Neuronal stem cell (in vitro differentiated cells): ENCODE results near the gene SEMA4B.
A peak's percentile ranks its signal among the peaks of the same experiment; 100 is the strongest.

Source experiments
- DNase-seq: peaks from one replicate; pipeline ENCODE4 v3.0.0-alpha.2; 2013; ENCODE audit warnings: low spot score
- H2AFZ ChIP-seq: one replicate; pipeline ENCODE4 v1.6.1; 2013; ENCODE audit warnings: mild to moderate bottlenecking, low read length, inconsistent platforms
- H2AK5ac ChIP-seq: 2 replicates; pipeline ENCODE4 v1.6.1; 2013; ENCODE audit warnings: low read depth, mild to moderate bottlenecking, inconsistent platforms, low read length, moderate library complexity, mixed read lengths
- H2BK120ac ChIP-seq: 2 replicates; pipeline ENCODE4 v1.6.1; 2013; ENCODE audit warnings: low read depth, mild to moderate bottlenecking, inconsistent platforms, low read length, moderate library complexity, mixed read lengths
- H2BK12ac ChIP-seq: one replicate; pipeline ENCODE4 v1.6.1; 2013; ENCODE audit warnings: low read length, inconsistent platforms
- H2BK15ac ChIP-seq: 2 replicates; pipeline ENCODE4 v1.6.1; 2013; ENCODE audit warnings: mild to moderate bottlenecking, low read length, inconsistent platforms, mixed read lengths
- H2BK5ac ChIP-seq: one replicate; pipeline ENCODE4 v1.6.1; 2013; ENCODE audit warnings: inconsistent platforms, mild to moderate bottlenecking, low read length, moderate library complexity
- H3K14ac ChIP-seq: one replicate; pipeline ENCODE4 v1.6.1; 2013; ENCODE audit warnings: low read length, inconsistent platforms
- H3K18ac ChIP-seq: 2 replicates; pipeline ENCODE4 v1.6.1; 2013; ENCODE audit warnings: low read length, inconsistent platforms
- H3K23ac ChIP-seq: 2 replicates; pipeline ENCODE4 v1.6.1; 2013; ENCODE audit warnings: low read depth, mild to moderate bottlenecking, mixed read lengths, low read length, inconsistent platforms; ENCODE audit not compliant: poor library complexity
- H3K27ac ChIP-seq: replicated peaks from 3 replicates; pipeline ENCODE4 v1.5.1; 2013; ENCODE audit warnings: low read length, inconsistent platforms
- H3K27me3 ChIP-seq, 3 experiments: 2 replicates each; pipeline ENCODE4 v1.6.1; 2013; ENCODE audit warnings: low read length in 3 of 3, mild to moderate bottlenecking in 2 of 3, inconsistent platforms in 1 of 3, low read depth in 1 of 3, mixed read lengths in 1 of 3, moderate library complexity in 1 of 3; ENCODE audit not compliant: control insufficient read depth in 3 of 3, insufficient read depth in 3 of 3
- H3K36me3 ChIP-seq, 2 donors: replicated peaks in 1 of 2; 2 replicates each; pipeline ENCODE4 v1.6.1; 2013; ENCODE audit warnings: low read length in 2 of 2; ENCODE audit not compliant: control insufficient read depth in 2 of 2, insufficient read depth in 2 of 2
- H3K4ac ChIP-seq: 2 replicates; pipeline ENCODE4 v1.6.1; 2013; ENCODE audit warnings: inconsistent platforms, mild to moderate bottlenecking, low read length, moderate library complexity
- H3K4me1 ChIP-seq, 2 donors: 1 replicate in 1 of 2; 2 replicates in 1 of 2; pipeline ENCODE4 v1.6.1; 2013; ENCODE audit warnings: low read length in 2 of 2, low read depth in 1 of 2; ENCODE audit not compliant: control insufficient read depth in 2 of 2, insufficient read depth in 1 of 2
- H3K4me2 ChIP-seq: one replicate; pipeline ENCODE4 v1.6.1; 2013; ENCODE audit warnings: mild to moderate bottlenecking, low read length, inconsistent platforms; ENCODE audit not compliant: insufficient read depth, poor library complexity, severe bottlenecking
- H3K4me3 ChIP-seq, 2 donors: 2 replicates each; pipeline ENCODE4 v1.5.1; 2013; ENCODE audit warnings: low read length in 2 of 2, mild to moderate bottlenecking in 2 of 2, inconsistent platforms in 1 of 2, moderate library complexity in 1 of 2
- H3K79me1 ChIP-seq: one replicate; pipeline ENCODE4 v1.6.1; 2013; ENCODE audit warnings: low read depth, mild to moderate bottlenecking, inconsistent platforms, low read length, moderate library complexity
- H3K9ac ChIP-seq: one replicate; pipeline ENCODE4 v1.6.1; 2013; ENCODE audit warnings: mild to moderate bottlenecking, low read depth, low read length, inconsistent platforms; ENCODE audit not compliant: poor library complexity
- H3K9me3 ChIP-seq, 2 donors: replicated peaks in 1 of 2; 2 replicates each; pipeline versions ENCODE3 to v1.6.1; 2013; ENCODE audit warnings: low read length in 2 of 2, mild to moderate bottlenecking in 2 of 2, inconsistent platforms in 1 of 2, low read depth in 1 of 2, mixed read lengths in 1 of 2, moderate library complexity in 1 of 2; ENCODE audit not compliant: control insufficient read depth in 2 of 2, insufficient read depth in 1 of 2
- H4K8ac ChIP-seq: one replicate; pipeline ENCODE4 v1.6.1; 2013; ENCODE audit warnings: low read depth, mild to moderate bottlenecking, inconsistent platforms, low read length, moderate library complexity
- H4K91ac ChIP-seq: one replicate; pipeline ENCODE4 v1.6.1; 2013; ENCODE audit warnings: low read length, low read depth, mild to moderate bottlenecking, inconsistent platforms; ENCODE audit not compliant: poor library complexity
- WGBS, 2 donors: extraction: QIAGEN DNeasy Blood & Tissue Kit; methylation state at CpG; one replicate each; pipeline ENCODE4 v1.1.7; 2013; ENCODE audit warnings: missing lambda C conversion rate in 2 of 2, mixed read lengths in 1 of 2; ENCODE audit not compliant: insufficient read length in 2 of 2, insufficient replicate concordance in 1 of 2; ENCODE audit errors: extremely low coverage in 2 of 2; 5-methylcytosine and 5-hydroxymethylcytosine counted together

Gene SEMA4B

GRCh38 chr15:90231028-90232017, 30.2 kb downstream of the SEMA4B start:
- Histone ChIP-seq H3K9me3 (no peaks in the 10 kb centered on the region), H2BK12ac (no peak overlapping the region), H3K4me2 (no peak overlapping the region), H3K4me1 (peaks cover 2 to 5% of the 10 kb centered on the region in 2 donors), H3K4ac (no peak overlapping the region), H4K8ac (no peak overlapping the region), H3K27me3 (no peaks in the 10 kb centered on the region), H3K23ac (no peak overlapping the region), H3K36me3 (peaks cover 32 to 51% of the 10 kb centered on the region in 2 donors), H3K79me1 (peaks cover 2% of the 10 kb centered on the region), H3K9ac (no peak overlapping the region), H2BK5ac (no peak overlapping the region), H2AFZ (no peak overlapping the region), H3K18ac (no peak overlapping the region), H2BK15ac (no peak overlapping the region), H2AK5ac (no peak overlapping the region), H2BK120ac (no peak overlapping the region), H3K4me3 (peak overlapping the region in 1 of 2 donors; percentile 11), H3K27ac (no peak overlapping the region), H3K14ac (no peak overlapping the region), H4K91ac (no peak overlapping the region)
- no peak for DNase-seq
- WGBS, 2 donors = no CpG with 5 or more reads among the region's 27 CpGs

GRCh38 chr15:90232196-90232595, 31.1 kb downstream of the SEMA4B start:
- peaks cover 2 to 5% of the 10 kb centered on the region in 2 donors for H3K4me1 ChIP-seq
- no peak overlapping the region for H2BK12ac ChIP-seq
- no peaks in the 10 kb centered on the region for H3K9me3 ChIP-seq
- no CpG with 5 or more reads among the region's 13 CpGs for WGBS, 2 donors
- H3K4me3 ChIP-seq = no peak overlapping the region
- H3K4me2 ChIP-seq = no peak overlapping the region
- no peak for DNase-seq
- no peak overlapping the region for H3K4ac ChIP-seq
- no peaks in the 10 kb centered on the region for H3K27me3 ChIP-seq
- no peak overlapping the region for H2BK120ac ChIP-seq
- no peak overlapping the region for H2AK5ac ChIP-seq
- no peak overlapping the region for H3K14ac ChIP-seq
- no peak overlapping the region for H4K8ac ChIP-seq
- no peak overlapping the region for H3K23ac ChIP-seq
- H3K79me1 ChIP-seq = peaks cover 2% of the 10 kb centered on the region
- no peak overlapping the region for H3K18ac ChIP-seq
- no peak overlapping the region for H4K91ac ChIP-seq
- no peak overlapping the region for H2BK15ac ChIP-seq
- no peak overlapping the region for H2AFZ ChIP-seq
- H3K9ac ChIP-seq = no peak overlapping the region
- H3K27ac ChIP-seq = no peak overlapping the region
- peaks cover 32 to 48% of the 10 kb centered on the region in 2 donors for H3K36me3 ChIP-seq
- H2BK5ac ChIP-seq = no peak overlapping the region

GRCh38 chr15:90232941-90233386, 31.8 kb downstream of the SEMA4B start:
- Histone ChIP-seq H4K8ac (no peak overlapping the region), H3K4me1 (peaks cover 2 to 5% of the 10 kb centered on the region in 2 donors), H3K36me3 (peaks cover 24 to 43% of the 10 kb centered on the region in 2 donors), H3K18ac (no peak overlapping the region), H3K9ac (peak overlapping the region; percentile 83), H2BK12ac (no peak overlapping the region), H3K79me1 (no peaks in the 10 kb centered on the region), H3K14ac (no peak overlapping the region), H2AK5ac (no peak overlapping the region), H3K9me3 (no peaks in the 10 kb centered on the region), H2BK15ac (no peak overlapping the region), H3K23ac (no peak overlapping the region), H2BK120ac (no peak overlapping the region), H3K27ac (no peak overlapping the region), H3K4me3 (peak overlapping the region; percentile 78 to 90), H3K27me3 (no peaks in the 10 kb centered on the region), H4K91ac (no peak overlapping the region), H2AFZ (peak overlapping the region; percentile 98), H2BK5ac (no peak overlapping the region), H3K4me2 (peak overlapping the region; percentile 92), H3K4ac (no peak overlapping the region)
- WGBS, 2 donors = no CpG with 5 or more reads among the region's 9 CpGs
- no peak for DNase-seq

GRCh38 chr15:90233387-90234095, 32.4 kb downstream of the SEMA4B start, which contains the start of gene CIB1:
CIB1 (minus strand) TSS chr15:90233941; CDS start chr15:90233885, 56 bp downstream.
- Histone ChIP-seq H3K4me2 (peak within 1 kb of the TSS; percentile 92), H2BK5ac (peak within 1 kb of the TSS; percentile 44), H3K27me3 (no peaks in the 10 kb centered on the region), H4K91ac (no peak within 1 kb of the TSS), H3K79me1 (no peaks in the 10 kb centered on the region), H3K18ac (peak within 1 kb of the TSS; percentile 90), H3K36me3 (peaks cover 19 to 41% of the 10 kb centered on the region in 2 donors), H2BK120ac (no peak within 1 kb of the TSS), H3K9me3 (no peaks in the 10 kb centered on the region), H3K4me3 (peak within 1 kb of the TSS; percentile 78 to 90), H3K23ac (peak within 1 kb of the TSS; percentile 74), H3K4ac (no peak within 1 kb of the TSS), H3K9ac (peak within 1 kb of the TSS; percentile 83), H3K27ac (no peak within 1 kb of the TSS), H2AFZ (peak within 1 kb of the TSS; percentile 98), H3K4me1 (peaks cover 2 to 5% of the 10 kb centered on the region in 2 donors), H3K14ac (no peak within 1 kb of the TSS), H2AK5ac (no peak within 1 kb of the TSS), H2BK12ac (no peak within 1 kb of the TSS), H2BK15ac (no peak within 1 kb of the TSS), H4K8ac (no peak within 1 kb of the TSS)
- WGBS, 2 donors = no CpG with 5 or more reads among the region's 63 CpGs
- peak; percentile 92 for DNase-seq
